Ovary (tissue), 9 donors: ENCODE results near the gene GPRIN2. TPM values are rescaled to one million over a fixed set of nuclear protein-coding genes. Genes with fewer than 3 reads are reported as not detected.

Source experiments
- DNase-seq, 5 donors: peaks; one replicate each; pipeline ENCODE4 v3.0.0-alpha.2; 2019 to 2020
- H3K27ac ChIP-seq, 2 donors: fragments of 200-600 bp; one replicate each; pipeline versions ENCODE4 v1.5.1 to v1.8.0; 2019 to 2022
- H3K27me3 ChIP-seq: fragments of 200-600 bp; one replicate; pipeline ENCODE4 v1.8.0; 2022
- H3K36me3 ChIP-seq: fragments of 200-600 bp; sonication (generic); one replicate; pipeline ENCODE4 v1.5.1; 2019
- H3K4me1 ChIP-seq: one replicate; pipeline ENCODE4 v1.8.1; 2013; ENCODE audit warnings: mild to moderate bottlenecking, moderate library complexity; ENCODE audit not compliant: insufficient read depth
- H3K4me3 ChIP-seq: fragments of 200-600 bp; sonication (generic); one replicate; pipeline ENCODE4 v1.5.1; 2017
- H3K9me3 ChIP-seq, 2 donors: fragments of 200-600 bp in 1 of 2; sonication (generic) in 1 of 2; one replicate each; pipeline versions ENCODE4 v1.5.1 to v1.8.1; 2013 to 2019; ENCODE audit warnings: mild to moderate bottlenecking in 1 of 2, moderate library complexity in 1 of 2
- EP300 ChIP-seq: sonication (generic); formaldehyde crosslinking; IDR thresholded peaks from one replicate; pipeline ENCODE4 v1.6.1; 2017; ENCODE audit warnings: antibody characterized with exemption
- POLR2A ChIP-seq: fragments of 450-650 bp; IDR thresholded peaks from one replicate; pipeline ENCODE4 v1.6.1; 2017; ENCODE audit warnings: antibody characterized with exemption, mild to moderate bottlenecking, moderate library complexity
- WGBS, 3 donors: extraction: QIAGEN DNeasy Blood & Tissue Kit in 1 of 3; methylation state at CpG; one replicate each; pipeline versions ENCODE4 v1.1.5 to v1.1.7; 2013 to 2017; 5-methylcytosine and 5-hydroxymethylcytosine counted together
- intact Hi-C, 4 donors: fragments of 100-400 bp; cut with DNase I; formaldehyde crosslinking; loops; one replicate each; pipeline versions ENCODE4 v1.11.0 to v1.15.1; 2022 to 2023
- polyA plus RNA-seq, 2 donors: library from polyadenylated mRNA; stranded (reverse); fragments of 200-250 nt in 1 of 2; fragments of 350-450 nt in 1 of 2; fragmentation: Illumina TruSeq in 1 of 2; extraction: RNeasy Lipid Tissue Mini Kit (QIAGEN cat#74804) in 1 of 2; gene quantifications; one replicate each; pipeline ENCODE4 v1.2.3, GENCODE V29; 2013 to 2014
- total RNA-seq, 7 donors: library from RNA; depleted of rRNA in 2 of 7; stranded (reverse); fragments of >200 nt in 2 of 7; fragmentation: NEBNext Ultra II Directional in 3 of 7; extraction: Animal tissue kit (Norgen Biotek cat#: 25700) in 3 of 7; gene quantifications; one replicate each; pipeline versions ENCODE4 v1.1.0 to v1.2.4, GENCODE V29; 2016 to 2023
- TF ChIP-seq, protein P1 (sequence below), 3 donors: fragments of 450-650 bp in 2 of 3; fragments of 200-600 bp in 1 of 3; IDR thresholded peaks; one replicate each; pipeline versions ENCODE4 v1.5.1 to v1.8.0; 2016 to 2022; ENCODE audit warnings: antibody characterized with exemption in 3 of 3, mild to moderate bottlenecking in 1 of 3
- donor health status: DM: no; HTN: no; CAD: no; lungs with moderate emphysema.
- donor health status: DM: no; HTN: no; CAD: no.
- donor health status: Bipolar disorder and iron deficiency.
- donor health status: DM: yes; HTN: yes; CAD: no.
- donor health status: DM: no; HTN: no; CAD: no.
- donor health status: DM: yes; HTN: yes; CAD: no.

Gene GPRIN2
- total and polyA plus RNA-seq, 9 donors: 0.22 to 2.4 (median 0.61) TPM; not detected in 4

DNA sequence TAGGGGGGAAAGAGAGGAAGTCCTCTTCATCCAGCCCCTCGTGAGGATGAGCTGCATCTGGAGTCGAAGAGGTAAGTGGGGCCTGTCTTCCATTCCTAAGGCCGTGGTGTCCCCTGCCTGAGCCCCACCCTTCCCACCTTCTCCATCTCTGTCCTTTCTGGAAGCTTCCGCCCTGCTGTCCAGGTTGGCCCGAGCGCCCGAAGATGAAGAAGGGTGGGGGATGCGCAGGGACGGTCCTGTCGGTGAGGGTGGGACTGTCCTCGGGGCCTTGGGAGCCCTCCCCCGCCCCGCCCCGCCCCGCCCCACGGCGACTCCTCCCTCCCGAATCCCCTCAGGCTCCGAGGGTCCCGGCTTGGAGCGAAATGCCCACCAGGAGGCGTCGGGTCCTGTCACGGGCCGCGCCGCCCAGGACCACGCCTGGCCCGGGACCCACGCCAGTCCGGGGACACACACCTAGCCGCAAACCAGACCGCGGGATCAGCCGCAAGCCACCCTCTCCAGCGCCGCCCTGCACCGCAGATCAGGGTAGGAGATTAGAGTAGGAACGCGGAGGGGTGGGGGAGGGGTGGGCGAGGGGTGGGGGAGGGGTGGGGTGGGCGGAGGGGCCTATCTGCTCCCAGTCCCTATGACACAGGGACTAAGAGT is 15.3 kb downstream of the GPRIN2 start:
- H3K9me3 ChIP-seq: no peaks in the 10 kb centered on the region
- intact Hi-C loops: no loop called here
- peak overlapping the region; percentile 5 for H3K4me3 ChIP-seq
- no peak overlapping the region for H3K27ac ChIP-seq
- WGBS, 3 donors: 8 to 14% (median 13%) methylated on average over 42 of the region's 42 CpGs
- H3K27me3 ChIP-seq: no peaks in the 10 kb centered on the region
- peaks cover 10% of the 10 kb centered on the region for H3K4me1 ChIP-seq
- DNase-seq: peak in 2 of 5 donors; percentile 43 to 50
- TF ChIP-seq EP300: no peak
- TF ChIP-seq POLR2A: no peak
- TF ChIP-seq, protein P1, sequence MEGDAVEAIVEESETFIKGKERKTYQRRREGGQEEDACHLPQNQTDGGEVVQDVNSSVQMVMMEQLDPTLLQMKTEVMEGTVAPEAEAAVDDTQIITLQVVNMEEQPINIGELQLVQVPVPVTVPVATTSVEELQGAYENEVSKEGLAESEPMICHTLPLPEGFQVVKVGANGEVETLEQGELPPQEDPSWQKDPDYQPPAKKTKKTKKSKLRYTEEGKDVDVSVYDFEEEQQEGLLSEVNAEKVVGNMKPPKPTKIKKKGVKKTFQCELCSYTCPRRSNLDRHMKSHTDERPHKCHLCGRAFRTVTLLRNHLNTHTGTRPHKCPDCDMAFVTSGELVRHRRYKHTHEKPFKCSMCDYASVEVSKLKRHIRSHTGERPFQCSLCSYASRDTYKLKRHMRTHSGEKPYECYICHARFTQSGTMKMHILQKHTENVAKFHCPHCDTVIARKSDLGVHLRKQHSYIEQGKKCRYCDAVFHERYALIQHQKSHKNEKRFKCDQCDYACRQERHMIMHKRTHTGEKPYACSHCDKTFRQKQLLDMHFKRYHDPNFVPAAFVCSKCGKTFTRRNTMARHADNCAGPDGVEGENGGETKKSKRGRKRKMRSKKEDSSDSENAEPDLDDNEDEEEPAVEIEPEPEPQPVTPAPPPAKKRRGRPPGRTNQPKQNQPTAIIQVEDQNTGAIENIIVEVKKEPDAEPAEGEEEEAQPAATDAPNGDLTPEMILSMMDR (IDR thresholded peaks at IDR 0.05): no peak
- no peaks in the 10 kb centered on the region for H3K36me3 ChIP-seq

DNA sequence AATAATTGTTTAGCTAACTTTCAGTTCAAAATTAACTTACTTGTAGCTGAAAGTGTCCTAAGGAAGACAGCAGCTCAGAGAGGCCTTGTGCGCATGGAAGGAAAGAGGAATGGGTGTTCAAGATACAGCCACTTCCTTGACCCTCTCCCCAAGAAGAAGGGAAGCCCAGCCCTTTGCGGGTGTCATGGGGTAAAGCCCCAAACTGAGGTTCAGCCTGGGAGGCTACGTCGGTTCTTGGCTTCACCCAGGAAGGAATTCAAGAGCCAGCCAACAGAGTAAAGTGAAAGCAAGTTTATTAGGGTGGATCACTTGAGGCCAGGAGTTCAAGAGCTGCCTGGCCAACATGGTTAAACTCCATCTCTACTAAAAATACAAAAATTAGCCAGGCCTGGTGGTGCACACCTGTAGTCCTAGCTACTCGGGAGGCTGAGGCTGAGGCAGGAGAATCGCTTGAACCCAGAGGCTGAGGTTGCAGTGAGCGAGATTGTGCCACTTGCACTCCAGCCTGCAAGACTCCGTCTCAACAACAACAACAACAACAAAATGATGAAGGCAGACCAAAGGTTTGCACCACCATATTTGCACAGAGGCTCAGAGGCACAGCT is 15.9 kb downstream of the GPRIN2 start:
- 80 to 85% (median 82%) methylated on average over 8 of the region's 8 CpGs for WGBS, 3 donors
- H3K27me3 ChIP-seq: no peaks in the 10 kb centered on the region
- no peak overlapping the region for H3K4me3 ChIP-seq
- H3K4me1 ChIP-seq: peaks cover 10% of the 10 kb centered on the region
- intact Hi-C loops: no loop called here
- H3K36me3 ChIP-seq: no peaks in the 10 kb centered on the region
- TF ChIP-seq POLR2A (no peak), EP300 (no peak)
- TF ChIP-seq, protein P1 (IDR thresholded peaks at IDR 0.05): no peak
- H3K27ac ChIP-seq: no peak overlapping the region
- no peaks in the 10 kb centered on the region for H3K9me3 ChIP-seq
- peak in 2 of 5 donors; percentile 12 to 23 for DNase-seq

DNA sequence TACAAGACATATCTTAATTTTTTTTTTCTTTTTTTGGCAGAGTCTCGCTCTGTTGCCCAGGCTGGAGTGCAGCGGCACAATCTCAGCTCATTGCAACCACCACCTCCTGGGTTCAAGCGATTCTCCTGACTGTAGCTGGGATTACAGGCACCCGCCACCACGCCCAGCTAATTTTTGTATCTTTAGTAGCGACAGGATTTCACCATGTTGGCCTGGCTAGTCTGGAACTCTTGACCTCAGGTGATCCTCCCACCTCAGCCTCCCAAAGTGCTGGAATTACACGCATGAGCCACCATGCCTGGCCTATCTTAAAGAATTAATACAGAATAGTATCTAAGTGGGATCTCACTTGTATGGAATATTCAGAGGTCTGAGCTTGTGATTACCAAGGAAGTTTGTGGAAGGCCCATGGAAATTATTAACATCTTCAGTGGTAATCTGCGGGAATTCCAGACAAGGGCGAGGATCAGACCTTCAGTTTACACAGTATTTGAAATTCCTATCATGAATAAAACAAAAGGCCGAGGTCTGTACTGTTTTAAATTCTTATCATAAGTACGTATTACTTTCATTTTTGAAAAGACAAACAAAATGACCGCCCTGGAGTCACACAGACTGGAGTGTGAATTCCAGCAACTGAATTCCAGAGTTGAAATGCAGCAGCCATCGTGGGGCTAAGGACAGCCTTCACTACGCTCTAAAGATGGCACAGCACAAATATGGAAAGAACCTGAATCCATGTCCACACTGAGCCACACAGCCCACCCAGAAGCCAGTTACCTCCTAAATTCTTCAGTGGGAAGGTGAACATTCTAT is 16.7 kb downstream of the GPRIN2 start:
- intact Hi-C loops: no loop called here
- Histone ChIP-seq H3K36me3 (no peaks in the 10 kb centered on the region), H3K27ac (no peak overlapping the region), H3K4me3 (no peak overlapping the region), H3K9me3 (no peaks in the 10 kb centered on the region), H3K4me1 (peaks cover 10% of the 10 kb centered on the region), H3K27me3 (no peaks in the 10 kb centered on the region)
- 43 to 55% (median 44%) methylated on average over 14 of the region's 14 CpGs for WGBS, 3 donors
- DNase-seq: peak in 2 of 5 donors; percentile 13 to 34
- TF ChIP-seq EP300: no peak
- TF ChIP-seq, protein P1 (IDR thresholded peaks at IDR 0.05): no peak
- no peak for TF ChIP-seq POLR2A

DNA sequence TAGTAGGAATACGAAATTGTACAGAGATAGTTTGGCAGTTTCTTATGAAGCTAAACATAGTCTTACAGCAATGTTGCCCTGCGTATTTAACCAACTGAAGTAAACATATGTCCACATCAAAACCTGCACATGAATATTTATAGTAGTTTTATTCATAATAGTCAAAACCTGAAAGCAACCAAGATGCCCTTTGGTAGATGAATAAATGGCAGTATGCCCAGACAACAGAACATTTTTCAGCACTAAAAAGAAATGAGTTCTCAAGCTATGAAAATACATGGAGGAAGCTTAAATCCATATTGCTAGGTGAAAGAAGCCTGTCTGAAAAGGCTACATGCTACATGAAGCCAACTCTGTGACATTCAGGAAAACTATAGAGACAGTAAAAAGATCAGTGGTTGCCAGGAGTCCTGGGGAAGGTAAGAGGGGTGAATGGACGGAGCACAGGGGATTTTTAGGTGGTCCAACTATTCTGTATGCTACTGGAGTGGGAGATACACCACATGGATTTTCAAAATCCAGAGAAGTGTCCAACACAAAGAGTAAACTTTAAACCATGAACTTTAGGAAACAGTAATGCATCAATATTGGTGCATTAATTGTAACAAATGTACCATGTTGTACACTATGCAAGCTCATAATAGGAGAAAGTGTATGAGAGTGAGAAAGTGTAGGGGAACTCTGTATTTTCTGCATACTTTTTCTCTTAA is 17.6 kb downstream of the GPRIN2 start:
- H3K27ac ChIP-seq: no peak overlapping the region
- WGBS, 3 donors: 53 to 66% (median 54%) methylated on average over 3 of the region's 3 CpGs
- H3K9me3 ChIP-seq: no peaks in the 10 kb centered on the region
- H3K36me3 ChIP-seq: no peaks in the 10 kb centered on the region
- peaks cover 10% of the 10 kb centered on the region for H3K4me1 ChIP-seq
- no peak overlapping the region for H3K4me3 ChIP-seq
- no peak for DNase-seq
- intact Hi-C loops: no loop called here
- TF ChIP-seq, protein P1 (IDR thresholded peaks at IDR 0.05): no peak
- no peak for TF ChIP-seq EP300
- TF ChIP-seq POLR2A: no peak
- H3K27me3 ChIP-seq: no peaks in the 10 kb centered on the region
